CD1c-positive myeloid dendritic cell (primary cell): Measurements from ENCODE around the gene PDSS2.

ENCODE experiments used
- DNase-seq: peaks from one replicate; pipeline ENCODE4 v3.0.0-alpha.2; 2016; ENCODE audit errors: extremely low spot score

PDSS2 gene

DNA sequence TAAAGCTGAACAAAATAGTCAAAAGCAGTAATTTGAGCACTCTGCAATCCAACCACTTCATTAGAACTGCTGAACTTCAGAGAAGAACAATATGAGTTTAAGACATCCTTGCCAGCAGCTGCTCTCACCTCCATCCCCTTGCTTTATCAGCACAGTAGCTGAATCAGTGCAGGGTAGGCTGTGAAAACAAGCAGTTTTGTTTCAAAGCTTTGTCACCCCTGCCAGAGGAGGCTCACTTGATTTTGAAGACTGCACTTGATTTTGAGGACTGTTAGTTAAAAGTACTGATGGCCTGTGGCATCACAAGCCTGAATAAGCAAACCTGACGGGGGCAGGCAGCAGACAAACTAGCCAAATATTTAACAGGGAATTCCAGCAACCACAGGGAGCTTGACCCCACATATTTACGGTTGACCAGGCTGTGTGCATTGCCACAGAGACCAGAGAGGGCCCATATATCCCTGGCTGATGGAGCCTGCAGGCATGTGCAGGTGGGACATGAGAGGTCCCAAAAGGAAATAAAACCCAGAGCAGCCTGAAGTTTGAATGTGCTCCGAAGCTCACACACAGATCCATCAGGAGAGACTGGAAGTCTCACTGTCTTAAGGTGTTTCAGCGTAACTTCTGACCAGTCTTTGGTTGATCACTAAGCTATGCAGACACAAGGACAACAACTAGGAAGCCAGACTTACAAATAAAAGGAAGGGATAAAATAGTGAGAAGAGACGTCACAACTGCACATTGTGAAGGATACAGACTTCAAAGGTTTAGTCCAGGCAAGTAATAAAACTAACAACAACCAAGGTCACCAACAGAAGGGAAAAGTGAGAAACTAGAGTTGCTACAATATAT lies 97.4 kb downstream of the PDSS2 start:
- DNase-seq = no peak

DNA sequence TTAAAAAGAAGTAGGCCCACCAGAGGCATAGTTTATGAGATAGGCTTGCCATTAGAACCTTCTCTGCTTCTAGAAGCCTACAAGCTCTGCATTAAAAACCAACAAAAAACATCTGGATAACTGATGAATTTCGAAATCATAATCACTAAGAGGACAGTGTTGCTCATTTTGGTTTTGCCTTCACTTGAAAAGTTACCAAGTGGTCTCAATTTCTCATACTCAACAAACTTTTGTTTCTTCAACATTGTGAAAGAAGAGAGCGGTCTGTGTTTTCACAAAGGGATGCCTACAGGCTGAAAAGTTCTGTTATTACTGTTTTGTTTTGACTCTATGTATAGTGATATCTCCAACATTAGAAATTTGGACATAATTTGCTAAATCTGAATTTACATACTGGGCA lies 98.9 kb downstream of the PDSS2 start:
- no peak for DNase-seq

DNA sequence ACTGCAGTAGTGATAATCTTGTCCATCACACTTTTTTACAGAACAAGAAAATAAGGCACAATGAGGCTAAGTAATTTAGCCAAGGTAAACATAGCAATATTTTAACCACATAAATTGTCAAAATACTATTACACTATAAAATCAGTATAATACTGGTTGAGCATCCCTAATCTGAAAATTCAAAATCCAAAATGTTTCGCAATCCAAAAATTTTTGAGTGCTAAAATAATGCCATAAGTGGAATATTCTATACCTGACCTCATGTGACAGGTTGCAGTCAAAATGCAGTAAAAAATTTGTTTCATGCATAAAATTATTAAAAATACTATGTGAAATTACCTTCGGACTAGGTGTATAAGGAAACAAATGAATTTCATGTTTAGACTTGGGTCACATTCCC lies 101.5 kb downstream of the PDSS2 start:
- DNase-seq = no peak

DNA sequence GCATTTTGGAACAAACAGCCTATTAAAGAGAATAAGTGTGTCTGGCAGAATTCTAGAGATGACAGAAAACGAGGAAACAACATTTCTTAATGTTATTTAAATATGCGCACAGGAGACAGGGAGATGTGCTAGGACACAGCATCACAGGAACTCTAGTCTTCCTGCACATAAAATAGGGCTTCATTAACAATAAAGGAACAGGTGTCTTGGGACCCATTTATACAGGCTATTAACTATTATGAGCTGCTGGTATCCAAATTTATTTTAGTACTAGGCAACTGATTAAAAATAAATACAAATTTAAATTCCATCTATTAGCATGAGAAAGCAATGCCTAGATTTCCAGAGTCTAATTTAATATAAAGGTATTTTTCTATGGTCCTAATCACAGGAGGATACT lies 102.3 kb downstream of the PDSS2 start:
- no peak for DNase-seq

DNA sequence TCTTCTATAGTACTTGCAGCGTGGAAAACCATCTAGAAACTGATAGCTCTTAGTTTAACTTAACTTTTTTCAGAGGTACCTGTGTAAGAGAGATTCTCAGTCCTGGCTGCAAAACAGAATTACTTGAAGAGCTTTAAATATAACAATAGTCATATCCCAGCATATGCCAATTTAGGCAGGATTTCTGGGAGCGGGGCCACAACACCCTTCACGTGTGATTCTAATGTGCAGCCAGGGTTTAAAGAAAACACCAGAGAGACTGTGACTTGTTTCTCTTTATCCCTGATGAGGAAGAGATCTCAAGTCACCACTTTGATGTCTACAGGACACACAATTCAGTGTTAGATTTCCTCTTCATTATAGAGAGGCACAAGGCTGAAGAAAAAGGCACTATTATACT lies 103.7 kb downstream of the PDSS2 start:
- no peak for DNase-seq

DNA sequence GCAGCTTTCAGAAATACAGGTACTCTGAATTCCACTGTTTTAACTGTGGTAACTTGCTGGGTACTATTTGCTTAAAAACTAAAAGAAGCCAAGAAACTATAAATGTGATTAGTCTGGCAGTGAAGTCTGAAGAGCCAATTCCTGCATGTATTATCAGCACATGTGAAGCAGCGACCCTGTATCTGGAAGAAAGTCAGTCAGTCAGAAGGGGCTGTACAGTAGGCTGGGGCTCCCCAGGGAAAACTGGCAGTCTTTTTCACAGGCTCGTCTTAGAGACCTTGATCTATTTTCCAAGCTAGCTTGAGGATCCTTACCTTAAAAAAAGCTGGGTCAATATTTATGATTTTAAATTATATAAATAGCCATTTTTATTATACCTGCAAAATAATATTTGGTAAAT lies 104.9 kb downstream of the PDSS2 start:
- DNase-seq = no peak

DNA sequence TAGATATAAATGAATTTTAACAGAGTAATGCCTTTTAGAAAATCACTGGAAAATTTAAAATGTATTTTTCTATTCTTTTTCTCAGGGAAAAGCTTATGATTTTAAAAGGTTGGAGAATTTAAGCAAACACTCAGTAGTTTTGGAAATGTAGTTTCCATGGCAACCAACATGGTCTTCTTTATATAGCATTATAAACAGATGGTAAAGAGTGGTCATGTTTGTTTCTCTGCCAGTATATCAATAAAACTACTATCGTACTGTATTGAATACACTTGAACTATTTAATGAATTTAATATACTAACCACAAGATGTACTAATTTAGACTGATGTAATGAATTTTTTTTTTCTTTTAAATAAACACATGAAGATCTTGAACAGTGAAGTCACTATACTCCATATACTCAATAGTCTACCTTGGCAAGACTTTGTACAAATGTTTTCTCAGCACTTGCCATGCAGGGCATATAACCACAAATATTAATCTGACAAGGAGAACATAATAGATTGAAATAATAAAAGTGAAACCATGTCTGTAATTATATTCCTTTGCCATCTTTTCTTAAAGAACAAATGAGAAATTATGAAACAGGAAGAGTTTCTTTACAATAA lies 105.5 kb downstream of the PDSS2 start:
- no peak for DNase-seq

DNA sequence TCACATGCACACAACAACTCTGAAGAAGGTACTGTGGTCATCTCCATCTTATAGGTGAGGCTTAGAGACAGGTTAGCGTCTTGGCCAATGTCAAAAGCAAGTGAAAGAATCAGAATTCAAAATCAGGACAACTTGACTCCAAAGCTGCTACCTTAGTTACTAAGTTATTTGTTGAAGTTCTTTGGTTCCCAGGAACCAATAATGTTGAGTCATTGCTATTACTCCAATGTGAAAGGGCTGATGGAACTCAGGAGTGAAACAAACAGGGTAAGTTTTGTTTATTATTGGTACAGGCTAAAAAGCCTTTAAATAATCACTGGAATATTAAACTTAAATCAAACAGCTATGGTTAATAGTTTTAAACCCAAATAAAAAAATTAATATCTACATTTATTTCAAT lies 111.1 kb downstream of the PDSS2 start:
- no peak for DNase-seq

DNA sequence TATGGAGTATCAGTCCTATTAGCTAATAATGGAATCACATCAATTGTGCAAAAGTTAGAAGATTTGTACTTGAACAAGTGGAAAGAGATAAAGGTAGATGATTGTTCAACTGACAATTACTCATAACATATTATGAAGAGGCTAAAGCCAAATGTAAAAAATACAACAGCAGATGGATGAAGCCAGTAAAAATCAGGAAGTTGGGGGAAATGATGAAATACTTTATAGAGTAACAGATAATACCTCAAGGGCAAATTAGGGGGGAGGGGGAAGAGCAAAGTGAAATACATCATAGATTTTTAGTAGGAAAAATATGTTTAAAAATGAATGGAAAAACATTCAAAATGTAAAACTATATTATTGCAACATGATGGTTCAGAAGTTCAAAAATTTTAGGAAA lies 114.0 kb downstream of the PDSS2 start:
- peak; percentile 24 for DNase-seq

DNA sequence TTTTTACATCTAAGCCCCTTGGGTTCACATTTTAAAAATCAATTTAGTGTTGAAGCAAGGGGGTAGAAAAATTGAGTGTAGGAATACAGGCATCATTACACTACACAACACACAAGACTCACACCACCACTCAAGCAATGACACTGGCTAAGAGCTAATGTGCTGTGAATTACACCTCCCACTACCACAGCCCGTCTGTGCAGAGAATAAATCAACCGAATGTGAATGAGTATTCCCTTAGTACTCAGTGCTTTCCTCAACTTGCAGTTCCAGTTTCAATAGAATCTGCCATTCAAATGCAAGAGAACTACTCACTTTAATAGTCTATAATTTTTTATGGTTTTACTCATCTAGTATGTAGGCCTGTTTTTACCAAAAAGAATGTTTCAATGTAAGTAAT lies 114.4 kb downstream of the PDSS2 start:
- no peak for DNase-seq

DNA sequence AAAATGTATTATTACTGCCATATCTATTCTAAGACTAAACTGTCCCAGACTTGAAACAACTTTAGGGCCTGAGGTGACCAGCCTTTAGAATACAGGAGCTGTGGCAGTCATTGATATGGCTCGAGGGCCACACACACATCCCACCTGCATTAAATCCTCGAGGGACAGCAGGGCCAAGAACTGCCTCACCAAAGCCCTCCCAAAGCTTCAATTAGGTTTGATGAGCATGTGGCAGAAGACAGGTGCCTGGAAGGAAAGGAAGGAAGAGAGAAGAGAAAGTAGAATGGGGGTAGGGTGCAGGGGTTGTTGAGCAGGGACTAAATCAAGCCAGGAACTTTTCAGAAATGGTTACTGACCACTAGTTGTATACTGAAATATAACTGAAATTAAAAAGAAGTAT lies 115.0 kb downstream of the PDSS2 start:
- DNase-seq = no peak

DNA sequence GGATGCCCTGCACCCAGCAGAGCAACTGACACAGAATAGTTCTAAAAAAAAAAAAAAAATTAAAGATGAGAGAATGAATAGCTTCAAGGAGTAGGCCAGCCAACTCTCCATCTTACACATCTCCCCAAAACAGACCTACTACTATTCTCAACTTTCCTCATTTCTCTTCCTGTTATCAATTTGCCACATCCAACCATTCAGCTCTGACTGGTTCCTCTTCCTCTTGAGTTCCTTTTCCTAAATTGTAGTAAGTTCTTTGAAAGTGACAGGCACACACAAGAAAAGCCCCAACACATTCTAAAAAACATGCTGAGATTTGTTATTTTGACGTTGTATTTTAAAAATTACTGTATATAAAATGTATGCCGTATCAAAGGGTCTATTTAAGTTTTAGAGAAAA lies 117.2 kb downstream of the PDSS2 start:
- DNase-seq = no peak

DNA sequence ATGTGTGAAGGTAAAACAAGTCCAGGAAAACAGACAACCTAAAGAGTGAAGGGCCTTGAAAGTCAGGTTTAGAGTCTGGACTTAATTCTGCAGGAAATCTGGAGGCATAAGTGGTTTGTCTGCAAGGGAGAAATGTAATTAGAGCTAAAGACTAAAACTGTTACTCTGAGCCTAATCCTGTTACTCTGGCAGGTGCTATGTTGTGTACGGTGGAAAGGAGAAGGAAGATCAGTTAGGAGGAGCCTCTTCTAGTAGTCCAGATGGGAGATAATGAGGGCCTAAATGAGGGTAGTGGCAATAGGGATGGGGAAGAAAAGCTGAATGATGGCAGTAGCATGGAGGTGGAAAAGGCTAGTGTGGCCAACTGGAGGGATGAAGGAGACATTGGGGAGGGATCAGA lies 118.5 kb downstream of the PDSS2 start:
- no peak for DNase-seq

DNA sequence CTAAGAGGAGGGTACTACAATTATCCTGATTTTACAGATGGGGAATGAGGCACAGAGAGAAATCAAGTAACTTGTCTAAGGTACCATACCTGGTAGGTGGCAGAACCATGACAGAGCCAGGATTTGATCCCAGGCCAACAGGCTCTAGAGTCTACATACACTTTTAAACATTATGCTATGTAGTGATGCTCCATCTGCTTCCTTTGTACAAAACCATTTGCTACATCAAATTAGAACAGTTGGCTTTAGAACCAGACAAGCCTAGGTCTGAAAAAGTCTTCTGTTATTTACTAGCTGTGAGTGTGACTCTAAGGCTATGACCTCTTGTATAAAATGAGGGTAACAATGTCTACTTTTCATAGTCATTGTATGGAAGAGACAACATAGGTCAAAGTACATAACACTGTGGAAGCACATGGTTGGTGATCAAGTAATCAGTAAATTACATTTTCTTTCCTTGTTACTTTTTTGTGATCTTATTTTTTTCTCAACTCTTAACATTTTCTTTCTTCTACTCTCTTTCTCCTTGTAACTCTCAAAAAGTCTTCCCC lies 122.1 kb downstream of the PDSS2 start:
- DNase-seq = no peak

DNA sequence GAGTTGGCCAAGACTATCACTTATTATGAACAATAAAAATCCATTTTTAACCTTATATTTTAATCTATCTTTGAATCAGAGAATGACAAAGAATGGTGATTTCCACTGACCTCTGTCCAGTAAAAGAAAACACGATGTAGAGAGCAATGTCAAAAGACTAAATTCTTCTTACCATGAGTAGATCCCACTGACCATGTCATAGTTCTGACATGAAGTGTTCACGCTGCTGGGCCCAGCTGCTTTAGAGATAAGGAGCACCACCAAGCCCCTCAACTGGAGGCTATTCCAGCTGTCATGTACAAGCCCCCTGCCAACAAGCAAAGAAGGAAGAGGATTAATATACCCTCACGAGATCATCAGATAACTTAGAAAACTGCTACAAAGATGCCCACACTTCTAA lies 125.3 kb downstream of the PDSS2 start:
- DNase-seq = no peak

DNA sequence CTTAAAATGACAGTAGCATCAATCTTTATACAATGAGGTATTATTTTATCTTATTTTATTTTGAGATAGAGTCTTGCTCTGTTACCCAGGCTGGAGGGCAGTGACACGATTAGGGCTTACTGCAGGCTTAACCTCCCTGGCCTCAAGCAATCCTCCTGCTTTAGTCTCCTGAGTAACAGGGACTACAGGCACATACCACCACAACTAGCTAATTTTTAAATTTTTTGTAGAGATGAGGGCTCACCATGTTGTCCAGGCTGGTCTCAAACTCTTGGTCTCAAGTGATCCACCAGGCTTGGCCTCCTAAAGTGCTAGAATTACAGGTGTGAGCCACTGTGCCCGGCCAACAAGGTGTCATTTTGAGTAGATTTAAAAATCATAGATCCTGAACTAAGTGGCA lies 125.9 kb downstream of the PDSS2 start:
- no peak for DNase-seq

DNA sequence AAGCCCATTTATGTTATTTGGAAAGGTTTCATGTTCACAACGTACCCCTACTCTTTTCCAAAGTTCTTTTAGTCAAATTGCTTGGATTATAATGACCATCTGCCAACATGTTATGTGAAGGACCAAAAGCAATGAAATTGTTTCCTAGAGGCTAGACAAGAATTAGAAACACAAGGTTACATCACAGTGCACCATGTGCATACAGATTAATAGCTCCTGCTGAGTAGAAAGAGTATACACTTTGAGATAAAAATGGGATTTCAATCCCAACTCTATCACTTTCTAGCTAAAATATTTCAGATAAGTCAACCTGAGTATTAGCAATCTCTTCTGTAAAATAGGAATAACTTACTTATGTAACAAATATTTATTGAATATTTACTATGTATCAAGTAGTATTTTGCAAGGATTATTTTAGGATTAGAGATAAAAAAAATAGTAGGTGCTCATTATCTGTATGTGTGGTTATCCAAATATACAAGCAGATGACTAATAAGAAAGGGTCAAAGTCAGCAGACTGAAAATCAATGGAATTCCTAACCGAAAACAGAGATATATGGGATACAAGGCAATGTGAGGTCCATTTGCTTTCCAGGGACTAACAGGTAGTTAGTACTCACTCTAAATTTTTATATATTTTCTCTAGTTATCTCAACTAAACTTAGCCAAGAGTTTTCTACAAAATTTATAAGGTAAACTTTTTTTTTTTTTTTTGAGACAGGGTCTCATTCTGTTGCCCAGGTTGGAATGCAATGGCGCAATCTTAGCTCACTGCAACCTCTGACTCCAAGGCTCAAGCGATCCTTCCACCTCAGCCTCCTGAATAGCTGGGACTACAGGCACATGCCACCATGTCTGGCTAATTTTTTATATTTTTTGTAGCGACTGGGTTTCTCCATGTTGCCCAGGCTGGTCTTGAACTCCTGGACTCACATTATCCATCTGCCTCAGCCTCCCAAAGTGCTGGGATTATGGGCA lies 127.7 kb downstream of the PDSS2 start:
- DNase-seq = no peak

DNA sequence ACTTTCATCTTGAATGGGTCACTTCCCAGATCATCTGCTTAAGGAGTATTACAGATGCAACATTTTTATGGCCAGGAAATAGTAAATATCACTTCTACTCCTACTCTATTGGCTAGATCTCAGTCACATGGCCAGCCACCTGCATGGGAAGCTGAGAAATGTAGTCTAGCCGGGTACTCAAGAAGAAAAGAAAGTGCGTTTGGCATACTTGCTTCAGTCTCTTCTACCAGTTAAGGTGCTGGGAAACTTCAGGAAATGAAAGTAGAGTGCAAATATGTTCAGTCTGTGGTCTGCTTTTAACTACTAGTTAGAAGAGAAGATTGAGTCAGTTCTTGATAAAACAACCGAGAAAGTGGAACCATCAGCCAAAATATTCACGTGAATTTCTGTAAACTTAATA lies 129.2 kb downstream of the PDSS2 start:
- DNase-seq = no peak

DNA sequence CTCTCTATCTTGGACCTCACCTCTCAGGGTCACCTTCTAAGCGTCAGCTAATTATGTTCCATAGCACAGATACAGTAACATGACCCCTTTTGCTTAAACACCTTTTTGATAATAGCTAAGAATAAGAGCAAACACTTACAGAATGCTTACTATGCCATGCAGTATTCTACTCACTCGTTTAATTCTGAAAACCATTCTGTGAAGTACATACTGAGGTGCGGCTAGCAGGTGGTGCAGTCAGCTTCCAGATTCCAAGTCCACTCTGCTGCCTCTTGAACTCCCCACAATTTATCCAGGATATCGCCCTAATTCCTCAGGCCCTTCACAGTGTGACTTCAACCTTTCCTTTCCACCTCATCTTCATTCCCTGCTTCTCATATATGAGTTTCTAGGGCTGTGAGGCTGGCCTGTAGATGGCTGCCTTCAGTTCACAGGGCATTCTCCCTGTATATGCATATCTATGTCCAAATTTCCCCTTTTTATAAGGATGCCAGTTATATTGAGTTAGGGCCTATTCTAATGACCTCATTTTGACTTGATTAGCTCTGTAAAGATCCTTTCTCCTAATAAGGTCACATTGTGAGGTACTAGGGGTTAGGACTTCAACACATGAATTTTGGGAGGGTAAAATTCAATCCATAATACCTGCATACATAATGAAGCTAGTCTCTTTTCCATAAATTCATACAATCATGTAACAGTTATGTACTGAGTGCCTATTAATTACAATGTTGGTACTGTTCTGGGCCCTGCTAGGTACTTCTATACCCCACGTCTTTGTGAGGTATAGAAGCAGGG lies 130.1 kb downstream of the PDSS2 start:
- DNase-seq = no peak

DNA sequence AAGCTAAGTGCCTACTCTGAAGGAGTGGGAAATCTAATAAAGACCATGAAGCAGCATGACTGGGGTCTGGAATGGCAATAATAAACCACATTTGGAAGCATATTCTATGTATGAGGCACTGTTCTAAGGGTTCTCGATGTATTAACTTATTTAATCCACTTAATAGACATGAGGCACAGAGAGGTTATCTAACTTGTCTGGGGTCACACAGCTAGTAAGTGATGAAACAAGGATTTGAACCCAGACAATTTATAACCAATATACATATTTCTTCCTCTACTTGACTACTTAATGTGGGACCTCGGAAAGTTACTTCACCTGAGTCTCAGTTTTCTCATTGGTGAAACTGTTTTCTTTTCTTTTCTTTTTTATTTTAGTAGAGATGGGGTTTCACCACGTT lies 131.3 kb downstream of the PDSS2 start:
- DNase-seq = no peak

DNA sequence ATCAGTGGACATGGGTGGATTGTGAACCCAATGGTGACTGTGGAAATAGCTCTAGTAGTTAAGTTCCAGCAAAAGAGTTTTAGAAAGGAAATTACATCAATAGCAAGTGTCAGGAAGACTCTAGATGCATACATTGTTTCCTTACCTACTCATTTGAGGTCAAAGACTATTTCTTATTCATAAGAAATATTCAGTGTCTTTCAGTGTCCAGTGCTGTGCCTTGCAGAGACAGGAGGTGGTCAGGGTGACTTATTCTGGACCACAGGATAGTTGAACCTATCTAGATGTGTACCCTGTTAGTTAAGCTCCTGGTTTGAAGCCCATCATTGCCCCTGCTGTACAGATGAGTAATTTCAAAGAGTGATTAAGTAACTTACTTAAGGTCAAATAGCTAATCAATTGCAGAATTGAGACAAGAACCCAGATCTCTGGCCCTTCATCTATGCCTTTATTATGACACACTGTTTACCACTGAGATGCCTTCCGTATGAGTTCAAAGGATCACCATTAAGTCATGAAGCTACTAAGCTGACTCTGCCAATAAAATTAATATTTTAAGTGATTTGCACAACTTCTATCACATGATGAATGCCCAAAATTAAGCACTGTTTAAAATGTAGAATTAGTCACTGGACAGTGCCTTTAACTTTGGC lies 136.1 kb downstream of the PDSS2 start:
- no peak for DNase-seq
